Smooth muscle cell (in vitro differentiated cells): ENCODE data around the gene STAT3. TPM values are rescaled to one million over a fixed set of nuclear protein-coding genes. Genes with fewer than 3 reads are reported as not detected.
"Not testable (repeated sequence)": the region's sequence is repeated elsewhere in the genome, so short reads cannot be mapped to it uniquely, and the experiment has no call there.

ENCODE experiments used
- DNase-seq: peaks from one replicate; lab custom pipeline; 2025; ENCODE audit not compliant: unreplicated experiment; lab: John Stamatoyannopoulos, UW
- H2AFZ ChIP-seq: fragments of 200-600 bp; sonication (generic); 2 replicates; pipeline ENCODE4 v1.6.0; 2016; ENCODE audit warnings: antibody characterized with exemption, low read depth, mild to moderate bottlenecking
- H3F3A ChIP-seq: fragments of 200-600 bp; sonication (generic); 2 replicates; pipeline ENCODE4 v1.6.0; 2017; ENCODE audit warnings: antibody characterized with exemption, low read depth
- H3K27ac ChIP-seq: fragments of 200-600 bp; sonication (generic); 2 replicates; pipeline ENCODE4 v1.5.1; 2016; ENCODE audit warnings: low read depth, mild to moderate bottlenecking
- H3K27me3 ChIP-seq: fragments of 200-600 bp; sonication (generic); 2 replicates; pipeline ENCODE4 v1.6.1; 2016; ENCODE audit warnings: low read depth, mild to moderate bottlenecking
- H3K36me3 ChIP-seq: fragments of 200-600 bp; sonication (generic); 2 replicates; pipeline ENCODE4 v1.5.1; 2016; ENCODE audit warnings: low read depth
- H3K4me1 ChIP-seq: fragments of 200-600 bp; sonication (generic); 2 replicates; pipeline ENCODE4 v1.5.1; 2016; ENCODE audit warnings: low read depth
- H3K4me2 ChIP-seq: fragments of 200-600 bp; sonication (generic); 2 replicates; pipeline ENCODE4 v1.6.0; 2016; ENCODE audit warnings: mild to moderate bottlenecking
- H3K4me3 ChIP-seq: fragments of 200-600 bp; sonication (generic); 2 replicates; pipeline ENCODE4 v1.5.1; 2016; ENCODE audit warnings: mild to moderate bottlenecking
- H3K79me2 ChIP-seq: fragments of 200-600 bp; sonication (generic); 2 replicates; pipeline ENCODE4 v1.6.0; 2016; ENCODE audit warnings: low read depth, mild to moderate bottlenecking
- H3K9ac ChIP-seq: fragments of 200-600 bp; sonication (generic); 2 replicates; pipeline ENCODE4 v1.6.0; 2016; ENCODE audit warnings: low read depth
- H3K9me3 ChIP-seq: fragments of 200-600 bp; sonication (generic); replicated peaks from 2 replicates; pipeline ENCODE4 v1.5.1; 2016; ENCODE audit warnings: low read depth
- H4K20me1 ChIP-seq: fragments of 200-600 bp; sonication (generic); 2 replicates; pipeline ENCODE4 v1.6.0; 2016; ENCODE audit warnings: low read depth
- CTCF ChIP-seq: fragments of 200-600 bp; sonication (generic); IDR thresholded peaks from 2 replicates; pipeline ENCODE4 v1.5.1; 2017; ENCODE audit warnings: borderline replicate concordance, mild to moderate bottlenecking, antibody characterized with exemption; ENCODE audit not compliant: insufficient read depth, poor library complexity, severe bottlenecking
- WGBS: methylation state at CpG from one replicate; pipeline ENCODE4 v1.1.7; 2016; ENCODE audit warnings: low lambda C conversion rate; 5-methylcytosine and 5-hydroxymethylcytosine counted together
- polyA plus RNA-seq: library from polyadenylated mRNA; unstranded; fragments of >200 nt; fragmentation: Nextera tagmentation; extraction: Ambion mirVana; gene quantifications from 2 replicates; pipeline ENCODE4 v1.2.1, GENCODE V29; 2016
- total RNA-seq: library from RNA; depleted of rRNA; stranded (reverse); fragments of >200 nt; gene quantifications from 2 replicates; pipeline ENCODE4 v1.2.3, GENCODE V29; 2014

STAT3 gene
- total and polyA plus RNA-seq, 2 experiments from 2014 or later: 85.6 to 87.7 TPM

GRCh38 chr17:42301022-42301421, 87.2 kb downstream of the STAT3 start:
- Histone ChIP-seq H3K79me2 (no peaks in the 10 kb centered on the region), H3K4me3 (no peak overlapping the region), H3F3A (no peaks in the 10 kb centered on the region), H3K9me3 (no peaks in the 10 kb centered on the region), H3K4me2 (no peak overlapping the region), H3K9ac (no peak overlapping the region), H3K36me3 (no peaks in the 10 kb centered on the region), H3K27ac (no peak overlapping the region), H2AFZ (no peak overlapping the region), H3K27me3 (no peaks in the 10 kb centered on the region), H3K4me1 (no peaks in the 10 kb centered on the region), H4K20me1 (no peaks in the 10 kb centered on the region)
- no peak for DNase-seq
- no peak for TF ChIP-seq CTCF
- WGBS: 95% methylated on average over 6 of the region's 9 CpGs

GRCh38 chr17:42299913-42300312, 88.3 kb downstream of the STAT3 start:
- H3K36me3 ChIP-seq, H3K9ac ChIP-seq, H3K79me2 ChIP-seq, H3K4me3 ChIP-seq, H2AFZ ChIP-seq, H4K20me1 ChIP-seq, DNase-seq, H3F3A ChIP-seq, H3K9me3 ChIP-seq, H3K27me3 ChIP-seq, H3K4me1 ChIP-seq, H3K27ac ChIP-seq, H3K4me2 ChIP-seq: not testable (repeated sequence)
- WGBS: 86% methylated on average over 5 of the region's 17 CpGs

DNA sequence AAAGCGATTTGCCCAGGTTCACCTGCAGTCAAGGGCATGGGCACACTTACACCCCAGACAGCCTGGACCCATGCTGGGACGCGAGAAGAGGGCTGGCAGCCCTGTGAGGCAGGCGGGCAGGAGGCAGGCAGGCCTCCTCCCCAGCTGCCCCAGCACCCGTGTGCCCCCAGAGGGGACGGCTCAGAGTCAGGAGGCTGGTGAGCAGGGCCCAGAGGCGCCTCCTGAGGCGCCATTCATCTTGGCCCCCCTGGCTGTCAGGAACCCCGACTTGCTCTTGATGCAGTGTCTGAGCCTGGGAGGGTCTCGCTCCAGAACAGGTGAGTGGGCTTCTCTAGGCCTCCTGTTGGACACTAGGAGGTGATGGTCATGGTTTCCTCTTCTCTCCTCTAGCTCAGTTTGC, 88.9 kb downstream of the STAT3 start:
- not testable (repeated sequence) for H3F3A ChIP-seq, H3K27me3 ChIP-seq, H3K9ac ChIP-seq, H3K4me2 ChIP-seq, H3K4me1 ChIP-seq, H3K79me2 ChIP-seq, H3K4me3 ChIP-seq, H3K27ac ChIP-seq, H3K9me3 ChIP-seq, DNase-seq, H3K36me3 ChIP-seq, H2AFZ ChIP-seq, H4K20me1 ChIP-seq
- WGBS: 92% methylated on average over 10 of the region's 10 CpGs

DNA sequence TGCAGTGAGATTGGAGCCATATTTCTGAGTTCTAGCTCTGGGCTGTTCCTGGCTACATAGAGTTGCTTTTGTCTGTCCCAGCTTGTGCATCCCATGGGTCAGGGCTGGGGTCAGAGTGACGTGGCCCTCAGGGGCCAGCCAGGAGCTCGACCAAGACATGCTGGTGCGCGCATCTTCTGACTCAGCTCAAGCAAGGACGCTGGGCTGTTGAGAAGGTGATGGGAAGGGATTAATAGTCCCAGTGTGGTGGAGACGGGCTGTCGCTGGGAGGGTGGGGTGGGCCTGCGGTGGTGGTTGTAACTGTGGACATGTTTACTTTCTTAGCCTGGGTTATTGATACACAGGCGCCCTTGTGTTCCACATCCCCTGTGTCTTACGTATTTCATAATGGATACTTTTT, 90.5 kb downstream of the STAT3 start:
- H2AFZ ChIP-seq, H3K4me1 ChIP-seq, H3K27me3 ChIP-seq, DNase-seq, H3K4me2 ChIP-seq, H4K20me1 ChIP-seq, H3K9me3 ChIP-seq, H3K79me2 ChIP-seq, H3K9ac ChIP-seq, H3F3A ChIP-seq, H3K27ac ChIP-seq, H3K36me3 ChIP-seq, H3K4me3 ChIP-seq: not testable (repeated sequence)
- 89% methylated on average over 10 of the region's 10 CpGs for WGBS

DNA sequence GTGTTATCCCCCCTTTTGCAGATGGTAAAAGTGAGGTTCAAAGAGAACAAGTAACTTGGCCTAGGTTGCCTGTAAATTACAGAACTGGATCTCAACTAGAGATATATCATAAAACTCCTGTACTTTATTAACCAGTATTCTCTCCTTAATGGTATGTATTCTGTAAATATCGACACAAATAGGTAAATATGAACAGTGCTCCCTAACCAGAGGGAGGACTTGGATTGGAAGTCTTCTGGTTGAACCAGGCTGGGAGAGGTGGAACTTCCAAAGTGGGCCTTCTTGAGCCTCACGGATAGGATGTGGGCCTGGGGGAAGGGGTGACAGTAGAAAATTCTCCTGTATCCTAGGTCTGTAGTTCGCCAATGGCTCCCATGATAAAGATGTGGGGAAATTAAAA, 92.2 kb downstream of the STAT3 start:
- 99% methylated on average over 3 of the region's 3 CpGs for WGBS
- no peaks in the 10 kb centered on the region for H3K79me2 ChIP-seq

More for the DNA sequence above, 92.2 kb downstream of the STAT3 start:
- no peak for DNase-seq
- Histone ChIP-seq H3K27ac (no peak overlapping the region), H3K9ac (no peak overlapping the region), H2AFZ (no peak overlapping the region), H3K4me2 (no peak overlapping the region), H3K4me3 (no peak overlapping the region), H3K27me3 (no peaks in the 10 kb centered on the region), H4K20me1 (no peaks in the 10 kb centered on the region), H3K4me1 (no peaks in the 10 kb centered on the region), H3K36me3 (no peaks in the 10 kb centered on the region), H3K9me3 (no peaks in the 10 kb centered on the region), H3F3A (no peaks in the 10 kb centered on the region)
- no peak for TF ChIP-seq CTCF
